GM13977 (cell line): ENCODE data around the gene WDR4.

Source experiments
- DNase-seq: peaks from one replicate; pipeline ENCODE4 v3.0.0; 2012; ENCODE audit warnings: low spot score
- CTCF ChIP-seq: IDR thresholded peaks from 2 replicates; pipeline ENCODE4 v1.5.1; 2012; ENCODE audit warnings: mild to moderate bottlenecking, control low read depth; ENCODE audit not compliant: insufficient read depth; ENCODE audit errors: extremely low read depth, missing control alignments
- in situ Hi-C: fragments of 300-500 bp; cut with MboI; formaldehyde crosslinking; loops from one replicate; pipeline ENCODE4 v1.12.0; 2022; ENCODE audit warnings: low sequenced_read_pairs, low pct_unique_long_range_greater_than_20kb, mixed read lengths, inconsistent platforms; ENCODE audit not compliant: unreplicated experiment

WDR4 gene

GRCh38 chr21:42858957-42859890 is 20.1 kb downstream of the WDR4 start:
- TF ChIP-seq CTCF = no peak
- in situ Hi-C loops = no loop called here
- no peak for DNase-seq

GRCh38 chr21:42858185-42858847 is 21.0 kb downstream of the WDR4 start:
- no peak for DNase-seq
- in situ Hi-C loops = no loop called here
- no peak for TF ChIP-seq CTCF

- no peak for TF ChIP-seq CTCF
- DNase-seq = no peak
- in situ Hi-C loops = no loop called here
These were observed 22.1 kb downstream of the WDR4 start for GRCh38 chr21:42857216-42857615.

- no peak for TF ChIP-seq CTCF
- DNase-seq = no peak
- in situ Hi-C loops = no loop called here
These were observed 23.4 kb downstream of the WDR4 start for GRCh38 chr21:42855937-42856335.

- in situ Hi-C loops = no loop called here
- no peak for DNase-seq
- TF ChIP-seq CTCF = no peak
These were observed 24.0 kb downstream of the WDR4 start for GRCh38 chr21:42855171-42855936.

GRCh38 chr21:42854246-42855010 is 24.9 kb downstream of the WDR4 start:
- DNase-seq = no peak
- TF ChIP-seq CTCF = no peak
- in situ Hi-C loops = no loop called here
